DOHH2 (cell line): Measurements from ENCODE around the gene EPSTI1.

Experiments used
- CTCF ChIP-seq: fragments of 200-600 bp; sonication (generic); IDR thresholded peaks from one replicate; pipeline ENCODE4 v1.5.1; 2014; ENCODE audit warnings: antibody characterized with exemption, mild to moderate bottlenecking, low read depth, low read length; ENCODE audit not compliant: poor library complexity, severe bottlenecking
- EZH2phosphoT487 ChIP-seq: fragments of 200-600 bp; sonication (generic); IDR thresholded peaks from 2 replicates; pipeline ENCODE4 v1.6.1; 2017; ENCODE audit warnings: borderline replicate concordance, mild to moderate bottlenecking, antibody characterized with exemption, low read length, moderate library complexity, mixed read lengths

- no peak for TF ChIP-seq CTCF
- no peak for TF ChIP-seq EZH2phosphoT487
These were observed 30.1 kb upstream of the EPSTI1 start for GRCh38 chr13:43021926-43022670.
